NK-92 (cell line): ENCODE measurements around the gene TMEM258.

Experiments
- DNase-seq: peaks from one replicate; lab custom pipeline; 2025; ENCODE audit not compliant: unreplicated experiment; lab: John Stamatoyannopoulos, UW

TMEM258 gene

DNA sequence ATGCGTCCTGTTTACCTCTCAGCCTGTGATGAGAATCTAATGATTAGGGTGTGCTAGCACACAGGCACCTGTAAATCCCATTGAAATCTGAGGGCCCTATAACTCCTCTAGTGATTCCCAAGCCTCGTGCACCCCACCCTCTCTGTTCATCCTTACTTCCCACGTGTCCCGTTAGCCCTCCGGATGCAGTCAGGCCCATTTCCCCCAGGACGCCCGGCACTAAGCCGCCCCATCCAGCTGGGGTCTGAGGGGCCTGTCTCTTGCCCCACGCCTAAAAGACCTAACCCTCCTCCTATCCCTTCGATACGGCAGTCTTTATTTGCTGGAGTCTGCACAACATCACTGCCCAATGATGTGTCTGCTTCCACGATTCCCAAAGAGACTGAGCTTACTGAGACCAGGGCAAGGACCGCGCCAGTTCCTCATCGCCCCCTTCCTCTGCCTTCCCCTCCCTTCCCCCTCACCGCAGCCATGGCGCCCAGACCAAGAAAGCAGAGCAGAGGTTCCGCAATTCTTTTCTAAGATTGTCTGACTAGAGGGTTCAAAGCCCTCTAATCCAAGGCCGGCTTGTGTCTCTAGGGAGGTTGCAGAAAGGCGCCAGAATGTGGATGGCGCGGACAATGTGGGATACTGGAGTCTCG, 34.7 kb upstream of the TMEM258 start:
- no peak for DNase-seq

DNA sequence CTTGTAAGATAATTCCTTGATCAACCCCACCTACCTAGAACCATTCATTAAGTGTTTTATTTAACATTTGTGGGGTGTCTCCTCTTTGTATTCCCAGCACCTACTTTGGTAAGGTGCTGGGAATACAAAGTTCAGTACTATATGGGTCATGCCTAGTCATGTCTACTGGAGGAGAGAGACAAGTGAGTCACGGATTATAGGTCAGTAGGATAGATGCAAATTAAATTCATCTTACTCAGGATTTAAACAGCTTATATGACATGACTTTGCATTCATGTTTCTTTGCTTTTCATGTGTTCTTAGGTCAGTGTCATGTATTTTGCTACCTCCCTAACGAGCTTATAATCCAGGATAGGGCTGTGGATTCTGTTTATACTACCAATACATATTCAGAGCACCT, 27.8 kb upstream of the TMEM258 start:
- DNase-seq = no peak

DNA sequence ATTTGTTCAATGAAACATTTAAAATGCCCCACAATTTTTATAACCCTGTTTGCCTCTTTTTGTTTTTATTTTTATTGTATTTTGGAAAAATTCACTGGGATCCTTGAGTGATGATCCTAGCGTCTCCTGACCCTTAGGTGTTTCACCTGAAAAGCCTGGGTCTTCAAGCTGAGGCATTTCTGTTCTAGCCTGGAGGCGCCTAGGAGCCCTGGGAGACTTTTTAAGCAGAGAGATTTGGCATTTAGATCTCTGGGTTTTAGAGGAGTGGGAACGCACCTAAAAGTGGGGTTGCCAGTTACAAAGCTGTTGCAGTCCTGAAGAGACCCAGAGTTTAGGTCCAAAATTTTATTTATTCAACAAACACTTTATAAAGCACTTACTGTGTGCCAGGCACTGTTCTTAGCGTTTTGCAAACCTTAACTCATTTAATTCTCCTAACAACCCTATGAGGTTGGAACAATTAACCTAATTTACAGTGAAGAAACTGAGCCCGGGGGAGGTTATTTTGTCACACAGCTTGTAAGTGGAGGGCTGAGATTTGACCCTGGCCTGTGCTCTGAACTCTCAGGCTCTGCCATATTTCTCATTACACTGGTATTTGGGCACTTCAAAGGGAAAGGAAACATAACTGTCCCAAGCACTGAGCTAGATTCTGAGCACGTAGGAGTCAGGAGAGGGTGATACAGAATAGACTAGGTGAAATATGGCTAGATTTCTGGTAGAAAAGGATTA, 25.2 kb upstream of the TMEM258 start:
- no peak for DNase-seq

DNA sequence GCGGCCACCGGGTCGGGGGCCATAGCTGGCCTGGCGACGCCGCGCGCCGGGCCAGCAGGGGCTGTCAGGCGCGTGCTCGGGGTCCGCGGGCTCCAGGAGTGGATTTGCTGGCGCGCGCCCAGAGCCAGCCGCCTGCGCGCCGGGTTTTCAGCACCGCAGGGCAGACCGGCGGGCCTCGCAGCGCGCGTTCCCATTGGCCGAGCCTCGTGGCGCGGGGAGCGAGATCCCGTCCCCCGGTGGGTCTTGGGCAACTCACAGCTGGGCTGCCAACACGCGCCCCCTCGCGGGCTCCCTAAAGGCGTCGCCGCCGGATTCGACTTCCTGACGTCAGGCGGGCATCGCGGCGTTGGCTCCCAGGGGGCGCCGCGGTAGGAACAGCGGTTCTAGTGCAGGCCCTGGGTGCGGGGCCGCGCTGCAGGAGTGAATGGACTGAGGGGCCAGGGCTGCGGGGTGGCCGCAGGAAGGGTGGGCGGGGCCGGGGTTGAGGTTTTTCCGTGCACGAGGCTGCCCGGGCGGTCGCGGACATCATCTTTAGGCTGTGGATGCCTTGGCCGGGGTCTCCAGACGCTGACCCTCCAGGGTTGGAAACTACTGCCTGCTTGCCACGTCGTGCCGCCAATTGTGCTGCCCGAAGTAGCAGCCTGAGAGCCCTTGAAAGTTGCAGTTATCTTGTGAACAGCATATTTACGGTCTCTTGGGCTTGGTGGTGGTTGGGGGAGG, 24.5 kb upstream of the TMEM258 start, which contains the start of gene FADS1:
FADS1 (minus strand) TSS at position 268 of the 720 bp plus-strand sequence; CDS start at position 194, 74 bp downstream.
- DNase-seq = no peak

DNA sequence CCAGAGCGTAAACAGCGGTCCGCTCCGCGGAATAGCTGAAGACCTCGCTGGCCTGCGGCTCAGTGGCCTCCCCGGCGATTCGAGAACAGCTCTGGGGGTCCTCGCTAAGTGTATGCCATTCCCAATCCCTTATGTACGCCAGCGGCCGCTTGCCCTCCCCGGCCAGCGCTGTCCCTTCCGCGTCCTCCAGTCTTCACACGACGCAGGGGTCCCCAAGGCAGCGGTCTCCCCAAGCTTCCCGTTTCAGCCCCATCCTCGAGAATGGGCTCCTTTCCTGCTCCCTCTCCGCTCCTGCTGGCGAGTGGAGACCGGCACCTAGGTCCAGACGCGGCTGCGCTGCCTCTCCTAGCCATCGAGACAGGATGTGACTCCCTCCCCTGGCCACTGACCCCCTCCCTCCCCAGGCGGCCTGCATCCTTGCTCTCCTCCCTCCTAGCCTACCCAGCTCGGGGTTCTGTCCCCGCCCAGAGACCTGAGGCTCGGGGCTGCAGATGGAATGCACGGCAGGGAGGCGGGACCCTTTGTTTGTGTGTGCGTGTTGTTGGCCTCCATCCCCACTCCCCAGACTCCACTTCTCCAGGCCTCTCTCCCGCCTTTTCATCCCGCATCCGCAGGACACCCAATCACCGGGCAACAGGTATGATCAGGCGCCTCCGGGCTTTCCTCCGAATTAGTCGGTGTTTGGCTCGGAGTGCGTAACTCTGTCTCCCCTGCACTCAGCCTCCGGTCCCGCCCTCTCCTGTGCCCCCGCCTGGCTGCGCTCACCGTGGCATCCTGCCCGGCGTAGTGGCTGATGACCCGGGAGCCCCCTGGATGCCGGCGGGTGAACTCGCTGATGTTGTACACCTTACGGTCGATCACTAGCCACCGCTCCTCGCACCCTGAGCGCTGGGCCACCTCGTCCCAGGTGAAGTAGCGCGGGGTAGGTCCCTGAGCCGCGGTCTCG, 23.7 kb upstream of the TMEM258 start:
- DNase-seq = no peak

DNA sequence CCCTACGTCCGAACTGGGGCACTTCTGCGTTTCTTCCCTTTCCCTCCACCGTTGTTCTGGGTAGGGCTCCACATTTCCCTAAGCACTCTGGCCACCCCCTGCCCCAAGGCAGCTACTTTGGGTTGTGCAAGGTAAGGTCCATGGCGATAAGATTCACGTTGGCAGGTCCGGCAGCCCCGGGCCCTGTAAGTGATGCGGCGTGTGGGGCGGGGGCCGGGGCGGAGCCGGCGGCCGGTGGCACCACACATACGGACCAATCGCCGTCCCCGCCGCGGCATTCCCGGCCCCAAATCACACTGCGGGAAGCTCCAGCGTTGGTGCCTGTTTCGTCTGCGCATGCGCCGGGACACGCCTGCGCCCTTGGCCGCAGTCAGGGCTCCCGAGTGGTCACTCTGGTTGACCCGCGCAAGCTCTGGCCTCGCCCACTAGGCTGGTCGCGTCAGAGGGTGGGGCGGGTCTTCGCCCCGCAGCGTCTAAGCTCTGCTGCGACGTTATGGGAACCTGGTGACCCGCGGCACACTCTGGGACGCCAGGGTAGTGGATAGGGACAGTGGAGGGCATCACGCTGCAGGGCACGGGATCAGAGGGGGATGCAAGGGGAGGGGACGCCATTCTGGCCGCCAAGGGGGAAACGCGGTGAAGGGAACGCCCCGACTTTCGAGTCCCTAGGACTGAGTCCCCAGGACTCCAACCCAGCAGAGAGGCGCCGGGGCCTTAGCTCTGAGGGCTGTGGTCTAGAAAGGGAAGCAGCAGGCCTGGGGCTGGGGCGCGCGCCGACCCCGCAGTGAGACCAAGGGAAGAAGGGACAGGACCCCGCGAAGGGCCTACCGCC, 22.8 kb upstream of the TMEM258 start:
- DNase-seq = no peak

DNA sequence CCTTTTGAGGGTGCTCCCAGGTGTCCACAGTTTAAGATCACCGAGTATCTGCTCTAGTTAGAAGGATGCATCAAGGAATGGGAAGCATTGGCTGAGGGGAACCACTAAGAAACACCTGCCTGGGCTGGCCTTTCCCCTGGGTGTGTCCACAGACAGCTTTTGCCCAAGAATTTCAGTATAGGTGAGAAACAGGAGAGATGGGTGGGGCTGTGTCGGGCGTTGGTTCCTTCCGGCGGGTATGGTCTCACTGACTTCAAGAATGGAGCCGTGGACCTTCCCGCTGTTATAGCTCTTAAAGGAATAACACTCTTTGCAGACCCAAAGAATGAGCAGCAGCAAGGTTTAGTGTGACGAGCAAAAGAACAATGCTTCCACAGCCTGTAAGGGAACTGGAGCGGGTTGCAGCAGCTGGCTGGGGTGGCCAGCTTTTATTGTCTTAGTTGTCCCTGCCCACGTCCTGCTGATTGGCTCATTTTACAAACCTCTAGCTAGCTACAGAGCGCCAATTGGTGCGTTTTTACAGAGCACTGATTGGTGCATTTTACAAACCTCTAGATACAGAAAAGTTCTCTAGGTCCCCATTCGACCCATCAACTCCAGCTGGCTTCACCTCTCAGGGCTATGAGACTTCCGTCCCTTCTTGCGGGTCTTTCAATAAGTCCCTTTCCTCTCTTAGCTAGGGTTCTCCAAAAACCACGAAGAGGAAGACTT, 22.0 kb upstream of the TMEM258 start:
- DNase-seq = no peak

DNA sequence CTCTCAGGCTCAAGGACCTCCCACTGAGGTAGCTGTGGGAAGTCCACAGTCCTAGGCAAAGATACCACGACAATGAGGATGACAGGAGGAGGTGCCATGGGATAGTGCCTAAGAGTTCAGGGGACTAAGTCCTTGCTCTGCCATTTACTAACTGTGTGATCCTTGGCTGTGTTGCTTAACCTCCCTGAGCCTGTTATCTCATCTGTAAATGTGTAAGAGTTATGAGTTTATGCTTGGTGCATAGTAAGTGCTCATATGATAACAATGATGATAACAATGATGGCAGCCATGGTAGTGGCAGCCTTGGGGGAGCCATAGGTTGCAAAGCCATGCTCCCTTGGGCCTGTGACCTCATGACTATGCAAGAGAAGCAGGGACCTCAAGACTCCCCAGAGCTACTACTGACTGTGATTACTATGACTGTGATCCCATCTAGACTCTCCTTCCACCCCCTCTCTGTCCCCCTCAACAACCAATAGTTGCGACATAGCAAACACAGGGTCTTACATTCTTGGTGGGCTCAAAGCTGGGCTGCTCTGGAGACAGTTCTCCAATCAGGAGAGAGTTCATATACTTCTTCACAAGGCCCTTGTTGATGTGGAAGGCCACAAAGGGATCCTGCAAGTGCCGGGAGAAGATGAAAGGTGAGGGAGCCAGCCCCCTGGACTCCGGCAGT, 20.5 kb upstream of the TMEM258 start:
- no peak for DNase-seq

DNA sequence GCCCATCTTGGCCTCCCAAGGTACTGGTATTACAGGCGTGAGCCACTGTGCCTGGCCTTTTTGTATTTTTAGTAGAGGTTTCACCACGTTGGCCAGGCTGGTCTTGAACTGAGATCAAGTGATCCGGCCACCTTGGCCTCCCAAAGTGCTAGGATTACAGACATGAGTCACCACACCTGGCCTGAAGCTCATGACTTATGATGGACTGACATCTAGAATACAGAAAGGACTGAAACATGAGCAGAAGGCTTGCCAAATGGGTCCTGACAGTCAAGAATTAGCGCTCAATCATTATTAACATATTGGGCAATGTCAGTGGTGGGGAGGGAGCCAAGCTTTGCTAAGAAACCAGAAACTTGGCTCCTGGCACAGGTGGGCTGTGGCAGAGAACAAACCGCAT, 19.4 kb upstream of the TMEM258 start:
- DNase-seq = no peak

DNA sequence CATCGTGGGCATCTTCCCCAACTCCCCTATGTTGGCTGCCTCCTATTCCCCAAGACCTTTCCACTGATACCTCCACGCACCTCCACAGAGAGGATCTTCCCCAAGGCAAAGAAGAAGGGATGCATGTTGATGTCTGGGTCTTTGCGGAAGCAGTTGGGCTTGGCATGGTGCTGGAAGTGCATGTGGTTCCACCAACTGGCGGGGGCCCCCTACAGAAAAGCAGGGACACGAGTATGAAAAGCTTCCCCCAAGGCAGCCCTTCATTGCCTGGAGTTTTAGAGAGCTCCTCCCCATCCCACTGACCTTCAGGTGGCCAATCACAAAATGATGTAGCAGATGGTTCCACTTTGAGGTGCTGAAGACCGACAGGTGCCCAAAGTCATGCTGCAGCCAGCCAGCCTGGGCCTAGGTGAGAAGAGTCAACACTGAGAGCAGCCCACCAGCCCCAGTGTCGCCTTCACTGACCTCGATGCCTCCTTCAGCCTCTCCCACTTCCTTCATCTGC, 18.3 kb upstream of the TMEM258 start:
- no peak for DNase-seq

DNA sequence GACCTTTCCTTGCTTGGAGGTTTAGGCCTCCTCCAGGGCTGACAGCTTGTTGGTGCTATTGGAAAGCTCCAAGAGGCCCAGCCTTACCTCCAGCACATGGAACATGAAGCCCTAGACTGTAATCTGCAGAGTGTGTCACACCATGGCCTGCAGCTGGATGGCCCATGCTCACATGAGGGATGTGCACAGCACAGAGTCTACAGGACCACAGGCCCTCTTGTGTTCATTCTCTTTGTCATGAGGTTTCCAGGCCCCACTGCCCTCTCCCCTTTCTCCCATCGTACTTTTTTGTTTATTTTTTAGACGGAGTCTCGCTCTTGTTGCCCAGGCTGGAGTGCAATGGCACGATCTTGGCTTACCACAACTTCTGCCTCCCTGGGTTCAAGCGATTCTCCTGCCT, 14.4 kb upstream of the TMEM258 start:
- DNase-seq = no peak

DNA sequence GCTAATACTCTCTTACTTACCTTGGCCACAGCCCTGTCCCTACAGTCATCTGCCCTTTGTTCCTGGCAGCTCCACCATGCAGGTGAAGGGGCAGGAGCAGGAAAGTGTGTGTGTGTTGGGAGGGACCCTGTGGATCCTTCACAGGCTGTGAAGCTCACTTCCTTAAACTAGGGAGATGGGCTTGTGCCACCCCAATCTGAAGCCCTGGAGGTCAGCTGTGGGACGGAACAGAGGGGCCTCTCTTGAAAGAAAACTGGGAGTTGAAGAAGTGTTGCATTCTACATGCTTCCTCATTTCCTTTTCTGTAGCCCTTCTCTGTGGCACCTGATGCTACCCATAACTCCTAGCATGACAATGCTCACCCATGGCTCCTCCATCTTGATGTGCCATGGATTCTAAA, 12.7 kb upstream of the TMEM258 start:
- DNase-seq = no peak

DNA sequence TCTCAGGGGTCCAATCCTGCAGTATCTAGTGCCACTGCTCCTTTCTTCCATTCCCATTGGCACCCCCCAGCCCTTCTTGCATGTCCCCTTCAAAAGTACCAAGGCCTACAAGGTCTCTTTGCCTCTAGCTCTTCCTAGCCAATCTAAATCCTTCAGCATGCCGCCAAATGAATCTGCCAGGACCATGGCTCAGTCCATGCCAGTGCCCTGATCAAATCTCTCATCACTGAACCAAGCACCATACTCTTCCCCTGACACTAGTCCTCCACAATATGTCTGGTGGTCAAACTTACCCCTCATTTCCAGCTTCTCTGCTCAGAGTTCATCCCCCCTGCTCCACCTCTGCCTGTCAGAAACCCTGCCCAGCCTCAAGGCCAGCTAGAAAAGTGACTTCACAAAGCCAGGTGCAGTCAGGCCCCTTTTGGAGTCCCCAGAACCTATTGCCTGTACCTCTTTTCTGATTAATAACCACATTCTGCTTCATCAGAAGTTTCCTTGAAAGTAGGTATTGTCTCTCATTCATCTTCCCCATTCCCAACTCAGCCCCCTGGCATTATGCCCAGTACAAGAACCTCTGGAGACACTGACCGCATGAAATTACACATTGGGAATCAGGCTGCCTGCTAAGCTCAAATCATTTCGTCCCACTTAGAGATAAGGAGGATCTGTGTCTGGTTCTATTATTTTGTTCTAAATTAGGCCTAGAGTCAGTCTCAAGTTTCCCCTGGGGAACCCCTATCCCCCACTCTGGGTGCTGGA, 11.7 kb upstream of the TMEM258 start:
- no peak for DNase-seq

DNA sequence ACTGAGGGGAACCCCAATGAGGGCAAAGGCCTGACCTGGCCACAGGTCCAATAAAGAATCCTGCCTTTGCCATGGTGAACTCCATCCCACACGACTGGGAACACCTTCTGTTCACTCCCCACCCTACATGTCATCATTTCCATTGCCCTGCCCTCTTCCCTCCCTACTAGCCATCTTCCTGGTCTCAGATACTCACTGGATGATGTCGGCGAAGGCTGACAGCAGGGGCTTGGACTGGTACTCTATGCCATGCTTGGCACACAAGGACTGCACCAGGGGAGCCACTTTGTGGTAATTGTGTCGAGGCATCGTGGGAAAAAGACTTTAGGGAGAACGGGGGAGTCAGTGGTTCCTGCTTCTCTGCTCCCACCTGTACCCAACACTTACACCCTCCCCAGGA, 10.2 kb upstream of the TMEM258 start:
- DNase-seq = no peak

DNA sequence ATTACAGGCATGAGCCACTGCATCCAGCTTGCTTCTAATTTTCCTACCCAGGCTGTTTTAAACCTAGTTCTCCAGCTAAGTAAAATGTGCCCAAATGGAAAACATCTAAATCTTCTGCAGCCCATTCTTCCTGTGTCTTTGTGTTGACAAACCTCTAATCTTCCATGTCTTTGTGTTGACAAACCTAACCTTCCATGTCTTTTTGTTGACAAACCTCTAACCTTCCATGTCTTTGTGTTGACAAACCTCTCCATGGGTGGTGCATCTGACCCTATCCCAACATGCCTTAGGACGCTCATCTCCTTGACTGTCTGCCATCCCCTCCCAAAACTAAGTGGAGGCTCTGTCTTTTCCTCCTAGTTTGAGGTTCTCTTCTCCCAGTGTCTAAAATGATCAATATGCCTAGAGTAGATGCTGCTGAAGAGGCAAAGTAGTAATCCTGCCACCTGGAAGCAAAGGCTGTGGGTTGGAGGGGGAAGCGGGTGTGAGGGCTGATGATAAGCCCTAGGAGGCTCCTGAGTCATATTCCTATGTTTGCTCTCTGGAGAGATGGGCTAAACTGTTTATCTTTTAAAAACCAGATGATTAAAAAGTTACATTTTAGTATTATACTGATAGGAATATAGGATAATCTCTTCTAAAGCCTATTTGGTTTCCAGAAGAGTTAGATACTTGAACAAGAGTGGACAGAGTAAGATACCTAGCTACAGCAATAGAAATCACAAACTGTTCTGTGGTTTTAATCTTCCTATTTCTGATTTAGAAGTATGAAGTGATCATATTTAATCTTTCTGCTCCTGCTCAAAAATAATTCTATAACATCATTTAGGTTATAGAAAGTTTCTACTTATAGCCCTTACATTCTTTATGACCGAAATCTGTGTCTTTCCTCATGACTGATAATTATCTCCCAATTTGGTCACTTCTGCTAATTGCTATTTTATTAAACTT, 8.2 kb upstream of the TMEM258 start:
- no peak for DNase-seq

DNA sequence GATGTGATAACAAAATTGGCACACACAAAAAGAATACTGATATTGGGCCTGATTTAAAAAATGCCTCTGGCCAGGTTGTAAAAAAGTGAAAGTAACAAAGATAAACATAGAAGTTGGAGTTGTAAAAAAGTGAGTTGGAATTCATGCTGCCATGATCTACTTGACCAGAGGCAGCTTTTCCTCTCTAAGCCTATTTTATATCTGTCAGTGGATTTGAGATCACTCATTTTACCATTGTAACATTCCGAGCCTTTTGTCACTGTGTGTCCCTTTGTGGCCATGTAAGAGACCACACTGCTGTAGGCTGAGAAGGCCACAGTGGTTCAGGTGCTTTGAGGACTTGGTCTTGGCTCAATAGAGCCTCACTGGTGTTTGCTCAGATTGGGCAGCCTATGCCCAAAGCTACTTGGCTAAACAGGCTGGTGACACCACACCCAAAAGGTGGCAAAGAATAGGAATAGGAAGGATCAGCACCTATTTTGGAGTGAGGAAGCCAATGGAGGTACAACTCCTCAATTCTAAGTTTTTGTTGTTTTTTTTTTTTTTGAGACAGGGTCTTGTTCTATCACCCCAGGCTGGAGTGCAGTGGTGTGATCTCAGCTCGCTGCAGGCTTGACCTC, 7.4 kb upstream of the TMEM258 start:
- DNase-seq = no peak
